KMS-11 (cell line): ENCODE results near the gene AATK.

ENCODE experiments used
- H2AFZ ChIP-seq: fragments of 200-600 bp; sonication (generic); 2 replicates; pipeline ENCODE4 v1.6.1; 2016; ENCODE audit warnings: antibody characterized with exemption, mixed run types, low read depth
- H3K27ac ChIP-seq: fragments of 200-600 bp; sonication (generic); 2 replicates; pipeline ENCODE4 v1.6.1; 2016; ENCODE audit warnings: mild to moderate bottlenecking, mixed run types
- H3K27me3 ChIP-seq: fragments of 200-600 bp; sonication (generic); 2 replicates; pipeline ENCODE4 v1.6.1; 2017; ENCODE audit warnings: mild to moderate bottlenecking, low read depth, mixed run types, moderate library complexity; ENCODE audit not compliant: insufficient read depth
- H3K36me3 ChIP-seq: fragments of 200-600 bp; sonication (generic); 2 replicates; pipeline ENCODE4 v1.6.1; 2017; ENCODE audit warnings: mild to moderate bottlenecking, mixed run types; ENCODE audit not compliant: insufficient read depth
- H3K4me1 ChIP-seq: fragments of 200-600 bp; sonication (generic); 2 replicates; pipeline ENCODE4 v1.6.1; 2016; ENCODE audit warnings: mild to moderate bottlenecking, low read depth, mixed run types; ENCODE audit not compliant: poor library complexity, severe bottlenecking
- H3K4me2 ChIP-seq: fragments of 200-600 bp; sonication (generic); 2 replicates; pipeline ENCODE4 v1.7.0; 2016; ENCODE audit warnings: mild to moderate bottlenecking, mixed run types
- H3K4me3 ChIP-seq: fragments of 200-600 bp; sonication (generic); IDR thresholded peaks from 2 replicates; pipeline ENCODE4 v1.6.1; 2017; ENCODE audit warnings: low read depth, low read length, mixed read lengths; ENCODE audit not compliant: insufficient read depth
- H3K79me2 ChIP-seq: fragments of 200-600 bp; sonication (generic); 2 replicates; pipeline ENCODE4 v1.6.1; 2016; ENCODE audit warnings: low read depth, mixed run types; ENCODE audit not compliant: insufficient read depth
- H3K9ac ChIP-seq: fragments of 200-600 bp; sonication (generic); 2 replicates; pipeline ENCODE4 v1.6.1; 2016; ENCODE audit warnings: mild to moderate bottlenecking, mixed run types
- H4K20me1 ChIP-seq: fragments of 200-600 bp; sonication (generic); 2 replicates; pipeline ENCODE4 v1.6.1; 2016; ENCODE audit warnings: mild to moderate bottlenecking, mixed run types; ENCODE audit not compliant: insufficient read depth
- TF ChIP-seq, protein P1 (sequence below): fragments of 200-600 bp; sonication (generic); conservative IDR thresholded peaks from 2 replicates; pipeline ENCODE4 v1.6.1; 2017; ENCODE audit warnings: low read depth, mild to moderate bottlenecking, antibody characterized with exemption, low read length, moderate library complexity, mixed read lengths

The AATK gene

DNA sequence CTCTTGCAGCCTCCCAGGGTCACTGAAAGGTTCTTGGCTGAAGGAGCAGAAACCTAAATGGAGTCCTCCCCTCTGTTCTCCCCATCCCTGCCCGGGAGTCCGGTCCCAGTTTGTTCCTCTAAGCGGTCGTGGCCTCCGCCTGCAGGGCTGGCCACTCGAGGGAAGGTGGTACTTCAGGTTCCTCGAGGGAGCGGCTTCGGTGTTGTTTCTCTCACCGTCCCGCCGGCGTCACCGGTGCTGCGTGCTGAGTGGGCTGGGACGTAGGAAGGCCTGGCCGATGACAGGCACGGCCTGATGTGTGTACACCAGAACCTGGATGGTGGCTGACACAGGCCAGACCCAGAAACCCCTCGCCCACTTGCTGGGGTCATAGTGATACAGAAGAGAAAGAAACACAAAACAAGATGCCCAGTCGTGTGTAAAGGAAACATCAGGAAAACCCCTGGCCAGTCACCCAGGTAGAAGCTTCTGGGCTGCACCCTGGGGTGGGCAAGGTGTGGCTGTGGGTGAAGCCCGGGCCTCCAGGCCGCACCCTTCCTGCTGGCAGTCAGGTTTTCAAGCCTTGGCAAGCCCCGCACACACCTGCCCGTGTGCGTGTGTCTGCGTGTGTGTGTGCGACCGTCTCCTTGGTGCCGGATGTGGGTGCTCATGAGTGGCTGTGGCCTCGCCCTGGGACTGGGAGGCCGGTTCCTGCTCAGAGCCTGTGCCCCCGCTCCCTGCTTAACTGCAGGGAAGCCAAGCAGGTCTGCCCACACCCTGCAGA, 79.1 kb downstream of the AATK start:
- H2AFZ ChIP-seq, result no peak overlapping the region
- peaks cover 26% of the 10 kb centered on the region for H3K4me1 ChIP-seq
- peaks cover 93% of the 10 kb centered on the region for H3K27me3 ChIP-seq
- no peaks in the 10 kb centered on the region for H3K79me2 ChIP-seq
- no peak overlapping the region for H3K4me3 ChIP-seq
- H3K36me3 ChIP-seq, result no peaks in the 10 kb centered on the region
- TF ChIP-seq, protein P1, sequence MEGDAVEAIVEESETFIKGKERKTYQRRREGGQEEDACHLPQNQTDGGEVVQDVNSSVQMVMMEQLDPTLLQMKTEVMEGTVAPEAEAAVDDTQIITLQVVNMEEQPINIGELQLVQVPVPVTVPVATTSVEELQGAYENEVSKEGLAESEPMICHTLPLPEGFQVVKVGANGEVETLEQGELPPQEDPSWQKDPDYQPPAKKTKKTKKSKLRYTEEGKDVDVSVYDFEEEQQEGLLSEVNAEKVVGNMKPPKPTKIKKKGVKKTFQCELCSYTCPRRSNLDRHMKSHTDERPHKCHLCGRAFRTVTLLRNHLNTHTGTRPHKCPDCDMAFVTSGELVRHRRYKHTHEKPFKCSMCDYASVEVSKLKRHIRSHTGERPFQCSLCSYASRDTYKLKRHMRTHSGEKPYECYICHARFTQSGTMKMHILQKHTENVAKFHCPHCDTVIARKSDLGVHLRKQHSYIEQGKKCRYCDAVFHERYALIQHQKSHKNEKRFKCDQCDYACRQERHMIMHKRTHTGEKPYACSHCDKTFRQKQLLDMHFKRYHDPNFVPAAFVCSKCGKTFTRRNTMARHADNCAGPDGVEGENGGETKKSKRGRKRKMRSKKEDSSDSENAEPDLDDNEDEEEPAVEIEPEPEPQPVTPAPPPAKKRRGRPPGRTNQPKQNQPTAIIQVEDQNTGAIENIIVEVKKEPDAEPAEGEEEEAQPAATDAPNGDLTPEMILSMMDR, result no peak
- H3K9ac ChIP-seq, result no peak overlapping the region
- H4K20me1 ChIP-seq, result no peaks in the 10 kb centered on the region
- no peak overlapping the region for H3K4me2 ChIP-seq
- H3K27ac ChIP-seq, result no peak overlapping the region

DNA sequence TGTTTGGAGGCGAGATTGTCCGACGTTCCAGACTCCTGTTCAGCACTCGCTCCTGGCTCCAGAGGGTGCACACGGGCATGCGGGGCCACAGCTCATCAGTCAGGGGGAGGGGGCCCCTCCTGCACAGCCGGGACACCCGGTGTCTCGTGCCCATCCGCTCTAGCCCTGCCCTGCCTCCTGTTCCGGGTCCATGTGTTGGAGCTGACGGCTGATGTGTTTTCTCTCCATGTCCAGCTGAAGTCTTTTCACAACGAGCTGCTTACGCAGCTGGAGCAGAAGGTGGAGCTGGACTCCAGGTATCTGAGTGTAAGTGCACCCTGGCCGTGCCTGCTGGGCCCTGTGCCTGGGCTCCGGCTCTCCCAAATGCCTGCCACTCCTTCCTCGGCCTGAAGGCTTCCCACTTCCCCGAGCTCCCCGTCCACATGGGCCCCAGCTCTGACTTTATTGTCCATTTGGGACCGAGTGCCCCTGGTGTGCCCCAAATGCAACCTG, 80.6 kb downstream of the AATK start:
- H3K4me2 ChIP-seq, result no peak overlapping the region
- no peak overlapping the region for H3K4me3 ChIP-seq
- peaks cover 23% of the 10 kb centered on the region for H3K4me1 ChIP-seq
- TF ChIP-seq, protein P1, result no peak
- H3K36me3 ChIP-seq, result no peaks in the 10 kb centered on the region
- no peaks in the 10 kb centered on the region for H3K79me2 ChIP-seq
- no peak overlapping the region for H2AFZ ChIP-seq
- no peak overlapping the region for H3K9ac ChIP-seq
- H4K20me1 ChIP-seq, result no peaks in the 10 kb centered on the region
- H3K27me3 ChIP-seq, result peaks cover 98% of the 10 kb centered on the region
- no peak overlapping the region for H3K27ac ChIP-seq

DNA sequence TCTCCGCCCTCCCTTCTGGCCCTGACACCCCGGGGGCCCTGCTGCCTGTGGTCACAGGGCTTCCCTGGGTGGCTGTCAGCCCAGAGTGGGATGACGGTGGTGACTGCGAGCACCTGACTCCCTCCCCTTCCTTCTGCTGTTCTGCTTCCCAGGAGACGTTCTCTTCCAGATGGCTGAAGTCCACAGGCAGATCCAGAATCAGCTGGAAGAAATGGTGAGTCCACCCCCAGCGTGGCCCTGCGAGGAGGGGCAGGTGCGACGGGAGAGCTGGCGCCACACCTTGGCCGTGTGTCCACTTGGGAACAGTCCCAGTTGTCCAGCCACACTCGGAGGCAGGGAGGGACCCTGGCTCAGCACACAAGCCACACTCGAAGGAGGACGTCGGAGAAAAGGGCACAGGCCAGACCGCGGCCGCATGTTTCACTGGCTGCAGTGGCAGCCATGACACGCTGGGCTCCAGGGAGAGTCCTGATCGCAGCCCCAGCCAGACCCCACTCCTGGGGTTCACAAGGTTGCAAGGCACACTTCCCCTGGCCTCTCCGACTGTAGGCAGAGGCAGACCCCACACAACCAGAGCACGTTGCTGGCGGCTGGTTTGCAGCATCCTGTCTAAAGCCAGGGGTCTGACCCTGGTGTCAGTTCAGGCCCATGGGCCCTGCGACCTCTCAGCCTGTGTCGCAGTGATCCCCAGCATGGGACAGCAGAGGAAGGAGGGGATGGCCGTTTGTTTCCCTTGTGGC, 81.2 kb downstream of the AATK start:
- Histone ChIP-seq H3K36me3 (no peaks in the 10 kb centered on the region), H3K4me3 (no peak overlapping the region), H4K20me1 (no peaks in the 10 kb centered on the region), H3K4me1 (peaks cover 17% of the 10 kb centered on the region), H3K4me2 (no peak overlapping the region), H3K79me2 (no peaks in the 10 kb centered on the region), H3K9ac (no peak overlapping the region), H2AFZ (no peak overlapping the region), H3K27ac (no peak overlapping the region), H3K27me3 (peaks cover 98% of the 10 kb centered on the region)
- TF ChIP-seq, protein P1, result no peak

DNA sequence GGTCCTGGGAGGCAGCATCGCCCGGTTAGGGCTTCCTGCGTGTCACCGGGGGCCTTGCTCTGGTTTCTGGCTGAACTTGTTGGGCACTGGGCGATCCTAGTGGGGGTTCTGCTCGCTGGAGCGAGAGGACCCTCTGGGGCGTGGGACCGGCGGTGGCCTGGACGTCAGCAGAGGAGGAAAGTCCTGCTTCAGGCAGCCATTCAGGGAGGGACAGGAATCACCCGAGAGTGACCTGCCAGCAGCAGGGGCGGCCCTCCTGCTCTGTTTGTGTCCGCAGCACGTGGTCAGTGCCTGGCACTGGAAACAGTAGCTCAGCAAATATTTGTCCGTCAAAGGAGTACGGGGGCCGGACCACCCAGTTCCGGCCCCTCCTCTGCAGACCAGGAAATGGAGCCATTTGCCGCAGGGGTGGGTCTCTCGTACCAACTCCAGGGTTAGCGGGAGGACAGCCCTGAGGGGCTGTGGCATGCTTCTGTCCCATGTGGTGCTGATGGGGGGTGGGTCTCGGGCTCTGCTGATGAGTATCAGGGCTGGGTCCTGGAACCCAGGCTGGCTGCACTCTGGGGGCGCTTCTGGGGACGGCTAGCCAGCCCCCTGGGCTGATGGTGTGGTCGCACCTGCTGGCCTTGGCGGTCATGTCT, 82.8 kb downstream of the AATK start:
- TF ChIP-seq, protein P1, result no peak
- Histone ChIP-seq H2AFZ (no peak overlapping the region), H3K36me3 (no peaks in the 10 kb centered on the region), H3K27ac (no peak overlapping the region), H3K4me2 (no peak overlapping the region), H3K79me2 (no peaks in the 10 kb centered on the region), H4K20me1 (no peaks in the 10 kb centered on the region), H3K4me1 (peaks cover 2% of the 10 kb centered on the region), H3K9ac (no peak overlapping the region), H3K4me3 (no peak overlapping the region), H3K27me3 (peaks cover 98% of the 10 kb centered on the region)
